A673 (cell line): Measurements from ENCODE around the gene PTP4A2. TPM values are rescaled to one million over a fixed set of nuclear protein-coding genes. Genes with fewer than 3 reads are reported as not detected.

Experiments used
- BruUV-seq: library from RNA; stranded (reverse); fragments of 400-500 nt; replicated peaks from 2 replicates; lab custom pipeline; 2021; lab: Mats Ljungman, UMichigan
- CTCF ChIA-PET: fragments of 300-600 bp; sonication (Branson Sonifier 250); formaldehyde crosslinking; loops from one replicate; lab custom pipeline; 2022; ENCODE audit warnings: antibody characterized with exemption; lab: Charles Lee
- POLR2A ChIA-PET: fragments of 300-600 bp; sonication (Branson Sonifier 250); formaldehyde crosslinking; loops from one replicate; lab custom pipeline; 2022; ENCODE audit warnings: antibody characterized with exemption; ENCODE audit not compliant: low non-redundant PET; lab: Charles Lee
- DNase-seq: peaks from one replicate; pipeline ENCODE4 v3.0.0-alpha.2; 2015; ENCODE audit warnings: low spot score
- H3K27ac ChIP-seq: fragments of 200-600 bp; sonication (generic); 2 replicates; pipeline ENCODE4 v1.5.1; 2016; ENCODE audit warnings: mixed run types, low read depth, mild to moderate bottlenecking, mixed read lengths, antibody characterized with exemption, low read length; ENCODE audit not compliant: poor library complexity, severe bottlenecking
- H3K27me3 ChIP-seq: fragments of 200-600 bp; sonication (generic); replicated peaks from 2 replicates; pipeline ENCODE4 v1.6.1; 2017; ENCODE audit warnings: mixed run types, low read depth, mild to moderate bottlenecking, mixed read lengths, antibody characterized with exemption, low read length; ENCODE audit not compliant: insufficient read depth, poor library complexity
- H3K36me3 ChIP-seq: fragments of 200-600 bp; sonication (generic); 2 replicates; pipeline ENCODE4 v1.6.1; 2016; ENCODE audit warnings: mixed run types, mild to moderate bottlenecking, mixed read lengths, antibody characterized with exemption, low read length; ENCODE audit not compliant: insufficient read depth, poor library complexity, severe bottlenecking
- H3K4me1 ChIP-seq: fragments of 200-600 bp; sonication (generic); 2 replicates; pipeline ENCODE4 v1.6.1; 2017; ENCODE audit warnings: mixed run types, mild to moderate bottlenecking, mixed read lengths, antibody characterized with exemption, low read length; ENCODE audit not compliant: insufficient read depth, poor library complexity, severe bottlenecking
- H3K4me3 ChIP-seq: fragments of 200-600 bp; sonication (generic); 2 replicates; pipeline ENCODE4 v1.5.1; 2016; ENCODE audit warnings: low read depth, mixed run types, mild to moderate bottlenecking, mixed read lengths, low read length; ENCODE audit not compliant: poor library complexity, severe bottlenecking
- H3K9me3 ChIP-seq: fragments of 200-600 bp; sonication (generic); 2 replicates; pipeline ENCODE4 v1.6.1; 2016; ENCODE audit warnings: mixed run types, low read depth, mild to moderate bottlenecking, mixed read lengths, antibody characterized with exemption, low read length; ENCODE audit not compliant: poor library complexity, severe bottlenecking
- CTCF ChIP-seq: fragments of 300-800, 200-600 bp; sonication (generic); conservative IDR thresholded peaks from 2 replicates; pipeline ENCODE4 v1.5.1; 2017; ENCODE audit warnings: low read depth, mild to moderate bottlenecking, antibody characterized with exemption, low read length, moderate library complexity, mixed read lengths
- EZH2 ChIP-seq: fragments of 200-600 bp; sonication (generic); IDR thresholded peaks from 2 replicates; pipeline ENCODE4 v1.6.1; 2017; ENCODE audit warnings: borderline replicate concordance, low read depth, mild to moderate bottlenecking, mixed read lengths, antibody characterized with exemption, low read length; ENCODE audit not compliant: poor library complexity, severe bottlenecking
- intact Hi-C: fragments of 100-400 bp; cut with micrococcal nuclease; formaldehyde crosslinking; loops from one replicate; pipeline ENCODE4 v1.10.0; 2022; ENCODE audit not compliant: unreplicated experiment
- total RNA-seq: library from RNA; stranded (reverse); gene quantifications from 2 replicates; pipeline ENCODE4 v1.2.3, GENCODE V29; 2021

Gene PTP4A2
- total RNA-seq, 1 experiment from 2014 or later = 283 TPM

DNA sequence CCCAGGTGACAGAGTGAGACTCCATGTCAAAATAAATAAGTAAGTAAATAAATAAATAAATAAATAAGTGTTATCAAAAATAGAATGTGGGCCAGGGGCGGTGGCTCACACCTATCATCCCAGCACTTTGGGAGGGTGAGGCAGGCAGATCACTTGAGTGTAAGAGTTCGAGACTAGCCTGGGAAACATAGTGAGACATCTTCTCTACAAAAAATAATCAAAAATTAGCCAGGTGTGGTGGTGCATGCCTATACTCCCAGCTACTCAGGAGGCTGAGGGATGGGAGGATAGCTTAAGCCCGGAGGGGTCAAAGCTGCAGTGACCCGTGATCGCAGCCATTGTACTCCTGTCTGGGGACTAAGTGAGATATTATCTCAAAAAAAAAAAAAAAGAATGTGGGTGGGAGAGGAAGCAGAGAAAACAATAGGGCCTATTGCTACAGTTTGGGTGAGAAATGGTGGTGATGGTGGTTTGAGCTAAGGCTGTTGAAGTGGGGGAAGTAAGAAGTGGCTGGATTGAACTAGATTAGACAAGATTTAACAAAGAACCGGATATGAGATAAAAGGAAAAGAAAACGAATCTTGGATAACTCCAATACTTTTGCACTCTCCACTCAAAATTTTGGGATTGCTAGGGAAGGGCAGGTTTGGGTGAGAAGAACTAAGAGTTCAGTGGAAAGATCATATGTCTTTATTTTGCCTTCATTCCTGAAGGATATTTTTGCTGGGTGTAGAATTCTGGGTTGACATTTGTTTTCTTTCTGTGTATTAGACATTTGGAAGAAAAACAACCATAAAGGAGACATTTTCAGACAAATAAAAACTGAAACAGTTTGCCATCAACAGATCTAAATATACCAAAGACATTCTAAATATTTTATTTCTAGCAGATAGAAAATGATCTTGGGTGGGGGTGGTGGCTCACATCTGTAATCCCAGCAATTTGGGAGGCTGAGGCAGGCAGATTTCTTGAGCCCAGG lies 65.2 kb downstream of the PTP4A2 start:
- TF ChIP-seq EZH2 = no peak
- TF ChIP-seq CTCF = no peak
- DNase-seq = no peak
- no peaks in the 10 kb centered on the region for H3K27me3 ChIP-seq
- POLR2A ChIA-PET = no interaction called here
- no peaks in the 10 kb centered on the region for H3K9me3 ChIP-seq
- H3K27ac ChIP-seq = no peak overlapping the region
- CTCF ChIA-PET = no interaction called here
- H3K4me3 ChIP-seq = no peak overlapping the region
- intact Hi-C loops = no loop called here
- no TSS peak for BruUV-seq
- H3K36me3 ChIP-seq = no peaks in the 10 kb centered on the region
- no peaks in the 10 kb centered on the region for H3K4me1 ChIP-seq

GRCh38 chr1:31871703-31872102 lies 66.5 kb downstream of the PTP4A2 start:
- Histone ChIP-seq H3K36me3 (no peaks in the 10 kb centered on the region), H3K4me1 (no peaks in the 10 kb centered on the region), H3K27me3 (no peaks in the 10 kb centered on the region), H3K9me3 (no peaks in the 10 kb centered on the region), H3K4me3 (no peak overlapping the region), H3K27ac (no peak overlapping the region)
- no peak for DNase-seq
- CTCF ChIA-PET = interaction anchor here (0.7 kb wide), 1 partner anchor 145 kb away, joined by 5 read pairs; no protein-coding TSS in a partner anchor
- no TSS peak for BruUV-seq
- TF ChIP-seq CTCF (no peak), EZH2 (no peak)
- POLR2A ChIA-PET = no interaction called here
- intact Hi-C loops = no loop called here

- TF ChIP-seq EZH2 (no peak), CTCF (no peak)
- ChIA-PET CTCF (no interaction called here), POLR2A (interaction anchor here (0.6 kb wide), 1 partner anchor 43 kb away, joined by 3 read pairs; no protein-coding TSS in a partner anchor)
- H3K4me3 ChIP-seq = no peak overlapping the region
- H3K27me3 ChIP-seq = no peaks in the 10 kb centered on the region
- DNase-seq = no peak
- no peaks in the 10 kb centered on the region for H3K4me1 ChIP-seq
- H3K36me3 ChIP-seq = no peaks in the 10 kb centered on the region
- no peaks in the 10 kb centered on the region for H3K9me3 ChIP-seq
- intact Hi-C loops = no loop called here
- no peak overlapping the region for H3K27ac ChIP-seq
- no TSS peak for BruUV-seq
These were observed 68.0 kb downstream of the PTP4A2 start for GRCh38 chr1:31870086-31870736.
